ENCODE measurements around the gene OGFOD1.

- TF ChIP-seq CTCF (IDR thresholded peaks at IDR 0.05) = no peak
- TF ChIP-seq POLR2AphosphoS5 (IDR thresholded peaks at IDR 0.05; ENCODE audit: low read depth, low read length) = no peak
- TF ChIP-seq REST (IDR thresholded peaks at IDR 0.05; ENCODE audit: insufficient read depth in 1 of 2, low read depth in 2 of 2, low read length in 1 of 2) = no peak
- TF ChIP-seq TCF7L2 (IDR thresholded peaks at IDR 0.05; ENCODE audit: low read depth, low read length) = no peak
Observed at GRCh38 chr16:56514845-56515244, 63.5 kb downstream of the OGFOD1 start.
